Loucy (cell line): ENCODE measurements around the gene COQ8B.

Experiments
- H2AFZ ChIP-seq: fragments of 200-600 bp; sonication (generic); 2 replicates; pipeline ENCODE4 v1.6.0; 2016; ENCODE audit warnings: antibody characterized with exemption, mild to moderate bottlenecking, low read length, moderate library complexity
- H3F3A ChIP-seq: fragments of 200-600 bp; 2 replicates; pipeline ENCODE4 v1.6.0; 2016; ENCODE audit warnings: antibody characterized with exemption, low read depth, mild to moderate bottlenecking
- H3K27me3 ChIP-seq: fragments of 200-600 bp; sonication (generic); 2 replicates; pipeline ENCODE4 v1.6.1; 2014; ENCODE audit warnings: low read length, mild to moderate bottlenecking; ENCODE audit not compliant: insufficient read depth, poor library complexity, severe bottlenecking
- H3K36me3 ChIP-seq: fragments of 200-600 bp; sonication (generic); 2 replicates; pipeline ENCODE4 v1.6.1; 2016; ENCODE audit warnings: low read length; ENCODE audit not compliant: insufficient read depth
- H3K4me1 ChIP-seq: fragments of 200-600 bp; sonication (generic); 2 replicates; pipeline ENCODE4 v1.5.1; 2014; ENCODE audit warnings: low read length, mild to moderate bottlenecking; ENCODE audit not compliant: insufficient read depth, poor library complexity, severe bottlenecking
- H3K4me2 ChIP-seq: fragments of 200-600 bp; sonication (generic); 2 replicates; pipeline ENCODE4 v1.6.0; 2014; ENCODE audit warnings: antibody characterized with exemption, low read length, low read depth, mild to moderate bottlenecking; ENCODE audit not compliant: poor library complexity, severe bottlenecking
- H3K4me3 ChIP-seq: fragments of 200-600 bp; sonication (generic); 2 replicates; pipeline ENCODE4 v1.5.1; 2014; ENCODE audit warnings: low read length, mild to moderate bottlenecking, mixed read lengths; ENCODE audit not compliant: poor library complexity, severe bottlenecking
- H3K79me2 ChIP-seq: fragments of 200-600 bp; sonication (generic); 2 replicates; pipeline ENCODE4 v1.6.1; 2014; ENCODE audit warnings: low read length; ENCODE audit not compliant: insufficient read depth
- H3K9ac ChIP-seq: fragments of 200-600 bp; sonication (generic); 2 replicates; pipeline ENCODE4 v1.6.0; 2014; ENCODE audit warnings: mild to moderate bottlenecking, low read depth, low read length, moderate library complexity; ENCODE audit not compliant: poor library complexity, severe bottlenecking
- H3K9me2 ChIP-seq: fragments of 200-600 bp; sonication (generic); replicated peaks from 2 replicates; pipeline ENCODE4 v1.6.1; 2016; ENCODE audit warnings: low read depth, low read length, mixed read lengths
- H3K9me3 ChIP-seq: fragments of 200-600 bp; sonication (generic); 2 replicates; pipeline ENCODE4 v1.6.1; 2014; ENCODE audit warnings: mild to moderate bottlenecking, antibody characterized with exemption, low read length, low read depth; ENCODE audit not compliant: insufficient read depth
- H4K20me1 ChIP-seq: fragments of 200-600 bp; sonication (generic); 2 replicates; pipeline ENCODE4 v1.6.0; 2014; ENCODE audit warnings: antibody characterized with exemption, low read length, mild to moderate bottlenecking; ENCODE audit not compliant: insufficient read depth, poor library complexity, severe bottlenecking
- CTCF ChIP-seq: fragments of 200-600 bp; sonication (generic); conservative IDR thresholded peaks from 2 replicates; pipeline ENCODE4 v1.5.1; 2014; ENCODE audit warnings: mild to moderate bottlenecking, antibody characterized with exemption, low read length
- EZH2phosphoT487 ChIP-seq: fragments of 200-600 bp; IDR thresholded peaks from 2 replicates; pipeline ENCODE4 v1.6.1; 2018; ENCODE audit warnings: antibody characterized with exemption, mild to moderate bottlenecking, moderate library complexity, borderline replicate concordance

COQ8B gene

GRCh38 chr19:40701758-40702157, 14.9 kb downstream of the COQ8B start:
- no peak overlapping the region for H3K4me3 ChIP-seq
- H3K36me3 ChIP-seq = peaks cover 13% of the 10 kb centered on the region; the same call in 1 of the 2 replicates
- no peaks in the 10 kb centered on the region for H3K9me3 ChIP-seq
- no peaks in the 10 kb centered on the region for H3K79me2 ChIP-seq
- no peak overlapping the region for H2AFZ ChIP-seq
- H3K9me2 ChIP-seq = no peaks in the 10 kb centered on the region
- no peaks in the 10 kb centered on the region for H3K27me3 ChIP-seq
- H3K9ac ChIP-seq = no peak overlapping the region
- H3K4me1 ChIP-seq = no peaks in the 10 kb centered on the region
- H3K4me2 ChIP-seq = no peak overlapping the region
- H4K20me1 ChIP-seq = no peaks in the 10 kb centered on the region
- TF ChIP-seq EZH2phosphoT487 (no peak), CTCF (no peak)
- no peaks in the 10 kb centered on the region for H3F3A ChIP-seq

GRCh38 chr19:40700083-40700482, 16.6 kb downstream of the COQ8B start:
- Histone ChIP-seq H3K4me2 (no peak overlapping the region), H3F3A (no peaks in the 10 kb centered on the region), H3K36me3 (peaks cover 12% of the 10 kb centered on the region; the same call in 1 of the 2 replicates), H3K79me2 (no peaks in the 10 kb centered on the region), H2AFZ (no peak overlapping the region), H3K4me1 (no peaks in the 10 kb centered on the region), H3K9me3 (no peaks in the 10 kb centered on the region), H3K9ac (no peak overlapping the region), H4K20me1 (no peaks in the 10 kb centered on the region), H3K27me3 (no peaks in the 10 kb centered on the region), H3K9me2 (no peaks in the 10 kb centered on the region), H3K4me3 (no peak overlapping the region)
- no peak for TF ChIP-seq CTCF
- TF ChIP-seq EZH2phosphoT487 = no peak

GRCh38 chr19:40697007-40697406, 19.7 kb downstream of the COQ8B start:
- no peak for TF ChIP-seq CTCF
- no peak for TF ChIP-seq EZH2phosphoT487
- Histone ChIP-seq H3F3A (no peaks in the 10 kb centered on the region), H2AFZ (no peak overlapping the region), H3K27me3 (no peaks in the 10 kb centered on the region), H3K9me2 (no peaks in the 10 kb centered on the region), H3K9me3 (no peaks in the 10 kb centered on the region), H3K4me3 (no peak overlapping the region), H3K9ac (no peak overlapping the region), H3K4me2 (no peak overlapping the region), H4K20me1 (no peaks in the 10 kb centered on the region), H3K4me1 (no peaks in the 10 kb centered on the region), H3K36me3 (peaks cover under 1% of the 10 kb centered on the region; the same call in 1 of the 2 replicates), H3K79me2 (no peaks in the 10 kb centered on the region)
